ENCODE measurements around the gene ZRSR2. TPM values are rescaled to one million over a fixed set of nuclear protein-coding genes. Genes with fewer than 3 reads are reported as not detected.

Gene ZRSR2
- total RNA-seq, 4 donors from 2014 or later: 8.3 to 12.0 (median 11.0) TPM

GRCh38 chrX:15786915-15787314 lies 3.4 kb upstream of the ZRSR2 start:
- TF ChIP-seq POLR2A (IDR thresholded peaks at IDR 0.05): no peak
- no peak for TF ChIP-seq CTCF (IDR thresholded peaks at IDR 0.05)

GRCh38 chrX:15790769-15791290 lies 546 bp downstream of the ZRSR2 start:
- no peaks in the 10 kb centered on the region for H3K9me3 ChIP-seq
- peak; percentile 28 for ATAC-seq
- H3K27ac ChIP-seq: peak overlapping the region; percentile 67 to 88 (median 85)
- peaks cover 0 to 2% of the 10 kb centered on the region in 2 donors for H3K36me3 ChIP-seq
- 0 to 1% methylated on average over 3 to 9 of the region's 15 CpGs for WGBS, 2 donors (ENCODE audit: low coverage in 1 of 2)
- peak overlapping the region; percentile 68 to 93 for H3K4me3 ChIP-seq
- TF ChIP-seq EP300 (IDR thresholded peaks at IDR 0.05) (no peak), CTCF (IDR thresholded peaks at IDR 0.05) (no peak), POLR2A (IDR thresholded peaks at IDR 0.05) (no peak), POLR2AphosphoS5 (IDR thresholded peaks at IDR 0.05) (no peak)
- H3K27me3 ChIP-seq: no peaks in the 10 kb centered on the region
- peaks cover 0 to 34% (median 5%) of the 10 kb centered on the region in 3 donors for H3K4me1 ChIP-seq

More at GRCh38 chrX:15786915-15787314, 3.4 kb upstream of the ZRSR2 start:
- Histone ChIP-seq H3K9me3 (no peaks in the 10 kb centered on the region), H3K4me1 (peaks cover 0 to 14% (median 5%) of the 10 kb centered on the region in 3 donors), H3K4me3 (no peak overlapping the region), H3K27ac (no peak overlapping the region), H3K27me3 (no peaks in the 10 kb centered on the region), H3K36me3 (peaks cover 0 to 22% of the 10 kb centered on the region in 2 donors)
- WGBS, 2 donors (ENCODE audit: low coverage in 1 of 2): 100% methylated on average over 1 of the region's 3 CpGs; no CpG with 5 or more reads in 1 of the 2 donors
- no peak for ATAC-seq

GRCh38 chrX:15797707-15798106 lies 7.4 kb downstream of the ZRSR2 start:
- Histone ChIP-seq H3K4me3 (no peak overlapping the region), H3K36me3 (peaks cover 0 to 22% of the 10 kb centered on the region in 2 donors), H3K4me1 (peaks cover 0 to 12% (median 0%) of the 10 kb centered on the region in 3 donors), H3K27me3 (no peaks in the 10 kb centered on the region), H3K9me3 (no peaks in the 10 kb centered on the region), H3K27ac (no peak overlapping the region)
- ATAC-seq: no peak
- TF ChIP-seq CTCF (IDR thresholded peaks at IDR 0.05) (no peak), EP300 (IDR thresholded peaks at IDR 0.05) (no peak), POLR2AphosphoS5 (IDR thresholded peaks at IDR 0.05) (no peak)
- 98% methylated on average over 4 of the region's 4 CpGs; no CpG with 5 or more reads in 1 of the 2 donors for WGBS, 2 donors (ENCODE audit: low coverage in 1 of 2)

- no peaks in the 10 kb centered on the region for H3K27me3 ChIP-seq
- no peak for ATAC-seq
- no peak overlapping the region for H3K4me3 ChIP-seq
- no peaks in the 10 kb centered on the region for H3K4me1 ChIP-seq
- no peak overlapping the region for H3K27ac ChIP-seq
- no peak for TF ChIP-seq POLR2A (IDR thresholded peaks at IDR 0.05)
- H3K9me3 ChIP-seq: no peaks in the 10 kb centered on the region
- H3K36me3 ChIP-seq: peaks cover 0 to 58% of the 10 kb centered on the region in 2 donors
These were observed 14.3 kb downstream of the ZRSR2 start for GRCh38 chrX:15804563-15804962.

GRCh38 chrX:15808254-15808653 lies 18.0 kb downstream of the ZRSR2 start:
- no peaks in the 10 kb centered on the region for H3K27me3 ChIP-seq
- WGBS, 2 donors (ENCODE audit: low coverage in 1 of 2): 97 to 100% methylated on average over 3 to 4 of the region's 4 CpGs
- H3K4me3 ChIP-seq: no peak overlapping the region
- no peak for TF ChIP-seq EP300 (IDR thresholded peaks at IDR 0.05)
- no peak for TF ChIP-seq CTCF (IDR thresholded peaks at IDR 0.05)
- TF ChIP-seq POLR2A (IDR thresholded peaks at IDR 0.05): no peak
- TF ChIP-seq POLR2AphosphoS5 (IDR thresholded peaks at IDR 0.05): no peak
- H3K4me1 ChIP-seq: no peaks in the 10 kb centered on the region
- ATAC-seq: no peak
- H3K9me3 ChIP-seq: no peaks in the 10 kb centered on the region
- H3K36me3 ChIP-seq: peaks cover 0 to 77% of the 10 kb centered on the region in 2 donors
- no peak overlapping the region for H3K27ac ChIP-seq
